Testis (tissue), 3 donors: Measurements from ENCODE around the gene INO80C. TPM values are rescaled to one million over a fixed set of nuclear protein-coding genes. Genes with fewer than 3 reads are reported as not detected.
"Not testable (repeated sequence)": the region's sequence is repeated elsewhere in the genome, so short reads cannot be mapped to it uniquely, and the experiment has no call there.

Source experiments
- DNase-seq: peaks from one replicate; pipeline ENCODE4 v3.0.0-alpha.2; 2019
- H3K27ac ChIP-seq, 2 donors: fragments of 200-600 bp; sonication (generic); one replicate each; pipeline ENCODE4 v1.5.1; 2019
- H3K27me3 ChIP-seq: fragments of 200-600 bp; sonication (generic); one replicate; pipeline ENCODE4 v1.5.1; 2019
- H3K36me3 ChIP-seq: fragments of 200-600 bp; sonication (generic); one replicate; pipeline ENCODE4 v1.5.1; 2017; ENCODE audit warnings: low read depth; ENCODE audit errors: missing control alignments
- H3K4me1 ChIP-seq: fragments of 200-600 bp; sonication (generic); one replicate; pipeline ENCODE4 v1.5.1; 2019
- H3K4me3 ChIP-seq, 2 donors: fragments of 200-600 bp; sonication (generic); one replicate each; pipeline ENCODE4 v1.5.1; 2017 to 2019
- H3K9me3 ChIP-seq: fragments of 200-600 bp; sonication (generic); one replicate; pipeline ENCODE4 v1.5.1; 2017
- POLR2A ChIP-seq: fragments of 450-650 bp; IDR thresholded peaks from one replicate; pipeline ENCODE4 v1.6.1; 2017; ENCODE audit warnings: antibody characterized with exemption, mild to moderate bottlenecking, moderate library complexity
- WGBS, 2 donors: methylation state at CpG; one replicate each; pipeline ENCODE4 v1.1.5; 2018; 5-methylcytosine and 5-hydroxymethylcytosine counted together
- intact Hi-C: fragments of 100-400 bp; cut with DNase I; formaldehyde crosslinking; loops from one replicate; pipeline ENCODE4 v1.15.1; 2023; ENCODE audit warnings: low total_unique reads
- polyA plus RNA-seq: library from polyadenylated mRNA; stranded (reverse); fragments of 350-450 nt; fragmentation: Illumina TruSeq; extraction: RNeasy Lipid Tissue Mini Kit (QIAGEN cat#74804); gene quantifications from one replicate; pipeline ENCODE4 v1.2.3, GENCODE V29; 2014; ENCODE audit warnings: low read depth, low replicate concordance; ENCODE audit not compliant: insufficient read depth
- total RNA-seq, 2 donors: library from RNA; depleted of rRNA; stranded (reverse); fragments of >200 nt; gene quantifications; one replicate each; pipeline ENCODE4 v1.2.3, GENCODE V29; 2016
- TF ChIP-seq, protein P1 (sequence below), 3 experiments: fragments of 450-650 bp in 2 of 3; fragments of 200-600 bp in 1 of 3; sonication (generic) in 1 of 3; IDR thresholded peaks; one replicate each; pipeline ENCODE4 v1.5.1; 2016 to 2019; ENCODE audit warnings: antibody characterized with exemption in 3 of 3, mild to moderate bottlenecking in 2 of 3, moderate library complexity in 1 of 3

The INO80C gene
- total and polyA plus RNA-seq, 3 donors from 2014 or later: 52.2 to 155 (median 77.5) TPM

DNA sequence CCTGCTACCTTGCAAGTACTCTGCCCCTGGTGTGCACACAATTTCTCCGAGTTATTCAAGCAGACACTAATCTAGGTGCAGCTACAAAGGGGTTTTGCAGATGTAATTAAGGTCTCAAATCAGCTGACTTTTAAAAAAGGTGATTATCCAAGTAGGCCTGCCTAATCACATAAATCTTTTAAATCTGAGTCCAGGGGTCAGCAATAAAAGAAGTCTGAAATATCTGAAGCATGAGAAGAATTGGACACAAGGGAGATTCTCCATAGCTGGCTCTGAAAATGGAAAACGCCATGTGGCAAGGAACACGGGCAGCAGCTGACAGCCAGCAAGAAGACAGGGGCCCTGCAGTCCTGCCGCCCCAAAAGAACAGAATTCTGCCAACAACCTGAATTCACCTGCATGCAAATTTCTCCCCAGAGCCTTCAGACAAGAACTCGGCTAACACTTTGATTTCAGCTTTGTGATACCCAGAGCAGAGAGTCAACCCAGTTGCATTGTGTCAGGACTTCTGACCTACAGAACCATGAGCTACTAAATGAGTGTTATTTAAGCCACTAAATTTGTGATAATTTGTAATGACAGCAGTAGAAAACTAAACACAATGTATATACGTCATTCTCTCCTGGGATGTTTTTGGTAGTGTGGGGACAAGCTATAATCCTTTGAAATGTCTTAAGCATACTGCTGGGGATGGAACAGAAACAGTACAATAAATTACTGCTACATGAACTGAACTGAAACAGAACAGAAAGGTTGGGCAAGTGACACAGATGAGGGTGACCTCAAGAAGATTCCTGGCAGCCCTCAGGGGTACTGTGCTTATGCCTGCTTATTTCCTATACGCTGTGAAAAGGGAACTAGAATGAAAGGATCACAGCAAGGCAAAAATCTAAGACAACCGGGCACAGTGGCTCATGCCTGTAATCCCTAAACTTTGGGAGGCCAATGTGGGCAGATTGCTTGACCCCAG, 3.2 kb downstream of the INO80C start:
- no peak for DNase-seq
- H3K27me3 ChIP-seq: no peaks in the 10 kb centered on the region
- intact Hi-C loops: no loop called here
- no peaks in the 10 kb centered on the region for H3K9me3 ChIP-seq
- WGBS, 2 donors: 76% methylated on average over 7 to 8 of the region's 8 CpGs
- H3K4me3 ChIP-seq: no peak overlapping the region
- peaks cover 15% of the 10 kb centered on the region for H3K4me1 ChIP-seq
- H3K36me3 ChIP-seq: no peaks in the 10 kb centered on the region
- no peak for TF ChIP-seq POLR2A
- TF ChIP-seq, protein P1, sequence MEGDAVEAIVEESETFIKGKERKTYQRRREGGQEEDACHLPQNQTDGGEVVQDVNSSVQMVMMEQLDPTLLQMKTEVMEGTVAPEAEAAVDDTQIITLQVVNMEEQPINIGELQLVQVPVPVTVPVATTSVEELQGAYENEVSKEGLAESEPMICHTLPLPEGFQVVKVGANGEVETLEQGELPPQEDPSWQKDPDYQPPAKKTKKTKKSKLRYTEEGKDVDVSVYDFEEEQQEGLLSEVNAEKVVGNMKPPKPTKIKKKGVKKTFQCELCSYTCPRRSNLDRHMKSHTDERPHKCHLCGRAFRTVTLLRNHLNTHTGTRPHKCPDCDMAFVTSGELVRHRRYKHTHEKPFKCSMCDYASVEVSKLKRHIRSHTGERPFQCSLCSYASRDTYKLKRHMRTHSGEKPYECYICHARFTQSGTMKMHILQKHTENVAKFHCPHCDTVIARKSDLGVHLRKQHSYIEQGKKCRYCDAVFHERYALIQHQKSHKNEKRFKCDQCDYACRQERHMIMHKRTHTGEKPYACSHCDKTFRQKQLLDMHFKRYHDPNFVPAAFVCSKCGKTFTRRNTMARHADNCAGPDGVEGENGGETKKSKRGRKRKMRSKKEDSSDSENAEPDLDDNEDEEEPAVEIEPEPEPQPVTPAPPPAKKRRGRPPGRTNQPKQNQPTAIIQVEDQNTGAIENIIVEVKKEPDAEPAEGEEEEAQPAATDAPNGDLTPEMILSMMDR (IDR thresholded peaks at IDR 0.05): no peak
- no peak overlapping the region for H3K27ac ChIP-seq

DNA sequence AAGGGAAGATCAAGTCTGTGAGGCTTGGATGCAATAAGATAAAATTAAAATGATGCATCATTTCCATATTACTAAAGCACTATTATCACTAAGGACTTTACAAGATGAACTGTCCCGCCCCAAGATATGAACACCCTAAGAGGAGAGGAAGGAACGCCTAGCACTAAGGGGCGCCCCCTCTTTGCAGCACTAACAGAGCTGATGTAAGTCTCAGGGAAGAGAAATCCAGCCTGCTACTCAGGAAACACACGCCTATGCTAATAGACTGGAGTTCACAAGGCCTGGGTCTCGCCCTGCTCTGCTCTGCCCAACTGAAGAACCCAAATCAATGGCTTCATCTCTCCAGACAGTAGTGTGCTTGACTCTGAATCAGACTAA, 6.1 kb downstream of the INO80C start:
- no peak for TF ChIP-seq POLR2A
- TF ChIP-seq, protein P1 (IDR thresholded peaks at IDR 0.05): no peak
- H3K36me3 ChIP-seq: no peaks in the 10 kb centered on the region
- peaks cover 13% of the 10 kb centered on the region for H3K4me1 ChIP-seq
- H3K9me3 ChIP-seq: no peaks in the 10 kb centered on the region
- no peaks in the 10 kb centered on the region for H3K27me3 ChIP-seq
- no peak overlapping the region for H3K27ac ChIP-seq
- 81 to 82% methylated on average over 5 of the region's 5 CpGs for WGBS, 2 donors
- no peak for DNase-seq
- intact Hi-C loops: no loop called here
- H3K4me3 ChIP-seq: no peak overlapping the region

DNA sequence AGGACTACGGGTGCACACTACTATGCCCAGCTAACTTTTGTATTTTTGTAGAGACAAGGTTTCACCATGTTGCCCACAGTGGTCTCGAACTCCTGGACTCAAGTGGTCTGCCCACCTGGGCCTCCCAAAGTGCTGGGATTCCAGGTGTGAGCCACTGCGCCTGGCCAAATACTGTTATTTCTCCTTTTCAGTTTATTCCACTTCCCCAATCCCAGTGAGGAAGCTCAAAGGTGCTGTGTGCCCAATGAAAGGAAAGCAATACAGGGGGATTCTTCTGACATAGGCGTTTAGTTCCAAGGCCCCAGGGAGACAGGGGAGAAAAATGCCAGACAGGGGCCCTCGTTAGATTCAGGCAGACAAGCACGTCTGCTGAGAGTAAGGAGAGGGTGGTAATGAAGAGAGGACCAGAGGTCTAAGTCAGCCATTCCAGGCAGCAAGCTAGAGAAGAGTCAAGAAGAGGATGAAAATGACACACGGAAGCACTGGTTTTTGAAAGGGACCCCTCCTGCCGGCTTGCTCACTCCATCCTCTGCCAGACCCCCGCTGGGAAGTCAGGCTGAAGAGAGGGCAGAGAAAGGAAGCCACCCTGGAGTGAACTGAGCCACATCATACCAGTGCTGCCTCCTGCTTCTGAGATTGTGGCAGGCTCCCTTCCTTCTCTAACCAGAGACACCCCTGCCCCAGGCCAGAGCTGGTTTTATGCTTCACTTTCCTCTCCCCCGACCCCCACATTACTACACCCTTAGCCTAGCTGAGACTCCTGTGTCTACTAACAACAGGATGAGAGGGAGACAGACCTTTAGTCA, 6.7 kb downstream of the INO80C start:
- WGBS, 2 donors: 64 to 70% methylated on average over 10 of the region's 10 CpGs
- no peaks in the 10 kb centered on the region for H3K9me3 ChIP-seq
- H3K36me3 ChIP-seq: no peaks in the 10 kb centered on the region
- no peak overlapping the region for H3K4me3 ChIP-seq
- H3K27me3 ChIP-seq: no peaks in the 10 kb centered on the region
- no peak for DNase-seq
- no peak for TF ChIP-seq POLR2A
- intact Hi-C loops: no loop called here
- no peak overlapping the region for H3K27ac ChIP-seq
- H3K4me1 ChIP-seq: peaks cover 7% of the 10 kb centered on the region

DNA sequence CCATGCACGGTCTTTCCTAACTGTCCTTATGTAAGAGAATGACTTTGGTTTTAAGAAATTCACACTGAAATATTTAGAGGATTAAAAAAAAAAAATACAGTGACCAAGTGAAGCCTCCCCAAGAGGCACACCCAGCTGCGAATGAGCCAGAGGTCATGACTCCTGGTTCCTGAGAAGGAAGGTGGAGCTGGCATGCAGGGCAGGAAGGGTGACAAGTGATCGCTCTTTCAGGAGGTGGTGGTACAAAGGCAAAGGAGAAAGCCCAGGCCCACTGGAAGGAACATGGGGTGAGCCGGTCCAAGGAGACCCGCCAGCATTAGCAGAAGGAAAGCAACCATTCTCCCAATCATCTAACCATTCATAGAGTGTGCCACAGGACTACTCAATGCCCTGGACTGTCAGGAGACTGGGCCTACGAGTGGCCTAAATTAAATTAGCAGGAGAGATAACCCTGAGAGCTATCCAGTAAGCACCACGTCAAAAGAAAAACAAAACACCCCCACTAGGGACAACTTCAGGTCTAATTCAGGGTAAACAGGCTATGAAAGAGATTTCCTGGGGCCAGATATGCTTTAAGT, 7.8 kb downstream of the INO80C start:
- Histone ChIP-seq H3K27ac (no peak overlapping the region), H3K4me3 (no peak overlapping the region), H3K9me3 (no peaks in the 10 kb centered on the region), H3K36me3 (no peaks in the 10 kb centered on the region), H3K27me3 (no peaks in the 10 kb centered on the region), H3K4me1 (peaks cover 3% of the 10 kb centered on the region)
- TF ChIP-seq POLR2A: no peak
- TF ChIP-seq, protein P1 (IDR thresholded peaks at IDR 0.05): no peak
- DNase-seq: no peak
- intact Hi-C loops: no loop called here
- 81 to 84% methylated on average over 7 of the region's 7 CpGs for WGBS, 2 donors

DNA sequence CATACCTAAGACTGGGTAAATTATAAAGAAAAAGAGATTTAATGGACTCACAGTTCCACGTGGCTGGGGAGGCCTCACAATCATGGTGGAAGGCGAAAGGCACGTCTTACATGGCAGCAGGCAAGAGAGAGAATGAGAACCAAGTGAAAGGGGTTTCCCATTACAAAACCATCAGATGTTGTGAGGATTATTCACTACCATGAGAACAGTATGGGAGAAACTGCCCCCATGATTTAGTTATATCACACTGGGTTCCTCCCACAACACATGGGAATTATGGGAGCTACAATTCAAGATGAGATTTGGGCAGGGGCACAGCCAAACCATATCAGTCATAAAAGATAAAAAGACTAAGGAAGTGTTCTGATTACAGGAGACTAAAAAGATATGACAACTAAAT, 8.5 kb downstream of the INO80C start:
- H3K4me1 ChIP-seq, DNase-seq, H3K36me3 ChIP-seq, intact Hi-C loops, H3K9me3 ChIP-seq, H3K27me3 ChIP-seq, H3K27ac ChIP-seq, H3K4me3 ChIP-seq: not testable (repeated sequence)
- WGBS, 2 donors: 93% methylated on average over 3 of the region's 3 CpGs

DNA sequence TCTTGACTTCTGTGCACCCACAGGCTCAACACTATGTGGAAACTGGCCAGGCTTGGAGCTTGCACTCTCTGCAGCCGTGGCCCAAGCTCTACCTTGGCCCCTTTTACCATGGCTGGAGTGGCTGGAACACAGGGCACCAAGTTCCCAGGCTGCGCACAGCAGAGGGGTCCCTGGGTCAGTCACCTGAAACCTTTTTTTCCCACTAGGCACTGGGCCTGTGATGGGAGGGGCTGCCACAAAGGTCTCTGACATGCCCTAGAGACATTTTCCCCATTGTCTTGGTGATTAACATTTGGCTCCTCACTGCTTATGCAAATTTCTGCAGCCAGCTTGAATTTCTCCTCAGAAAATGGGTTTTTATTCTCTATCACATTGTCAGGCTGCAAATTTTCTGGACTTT, 9.4 kb downstream of the INO80C start:
- H3K36me3 ChIP-seq, H3K4me3 ChIP-seq, H3K9me3 ChIP-seq, DNase-seq, intact Hi-C loops, H3K27me3 ChIP-seq, H3K4me1 ChIP-seq, H3K27ac ChIP-seq: not testable (repeated sequence)
- 96 to 100% methylated on average over 1 to 2 of the region's 2 CpGs for WGBS, 2 donors

DNA sequence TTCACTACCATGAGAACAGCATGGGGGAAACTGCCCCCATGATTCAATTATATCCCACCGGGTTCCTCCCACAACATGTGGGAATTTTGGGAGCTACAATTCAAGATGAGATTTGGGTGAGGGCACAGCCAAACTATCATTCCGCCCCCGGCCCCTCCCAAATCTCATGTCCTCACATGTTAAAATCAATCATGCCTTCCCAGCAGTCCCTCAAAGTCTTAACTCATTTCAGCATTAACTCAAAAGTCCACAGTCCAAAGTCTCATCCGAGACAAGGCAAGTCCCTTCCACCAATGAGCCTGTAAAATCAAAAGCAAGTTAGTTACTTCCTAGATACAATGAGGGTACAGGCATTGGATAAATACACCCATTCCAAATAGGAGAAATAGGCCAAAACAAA, 10.2 kb downstream of the INO80C start:
- H3K27me3 ChIP-seq, H3K9me3 ChIP-seq, H3K4me1 ChIP-seq, H3K4me3 ChIP-seq, DNase-seq, H3K36me3 ChIP-seq, intact Hi-C loops, H3K27ac ChIP-seq: not testable (repeated sequence)
- WGBS, 2 donors: 97 to 100% methylated on average over 4 of the region's 4 CpGs
